Fibroblast of lung (primary cell): ENCODE data around the gene RHOT2. TPM values are rescaled to one million over a fixed set of nuclear protein-coding genes. Genes with fewer than 3 reads are reported as not detected.
A peak's percentile ranks its signal among the peaks of the same experiment; 100 is the strongest.

ENCODE experiments used
- DNase-seq, 2 donors: peaks; one replicate each; pipeline versions ENCODE4 v3.0.0 to v3.0.0-alpha.2; 2010; ENCODE audit warnings: low read depth in 2 of 2
- H2AFZ ChIP-seq: 2 replicates; pipeline ENCODE4 v1.5.1; 2012; ENCODE audit warnings: low read length, control low read depth, inconsistent platforms
- H3K27ac ChIP-seq: 2 replicates; pipeline ENCODE4 v1.5.1; 2011; ENCODE audit warnings: low read length, control low read depth; ENCODE audit not compliant: insufficient read depth
- H3K27me3 ChIP-seq: 2 replicates; pipeline ENCODE4 v1.5.1; 2011; ENCODE audit warnings: mild to moderate bottlenecking, low read length; ENCODE audit not compliant: control insufficient read depth, insufficient read depth
- H3K36me3 ChIP-seq: 2 replicates; pipeline ENCODE4 v1.5.1; 2011; ENCODE audit warnings: low read length; ENCODE audit not compliant: control insufficient read depth, insufficient read depth
- H3K4me1 ChIP-seq: 2 replicates; pipeline ENCODE4 v1.5.1; 2011; ENCODE audit warnings: low read length; ENCODE audit not compliant: control insufficient read depth, insufficient read depth; ENCODE audit errors: extremely low read depth
- H3K4me2 ChIP-seq: 2 replicates; pipeline ENCODE4 v1.5.1; 2011; ENCODE audit warnings: low read length, control low read depth; ENCODE audit not compliant: insufficient read depth; ENCODE audit errors: extremely low read depth
- H3K4me3 ChIP-seq, 4 experiments: fragments of 200-600 bp in 1 of 4; sonication (generic) in 1 of 4; replicated peaks in 1 of 4; 2 replicates each; pipeline ENCODE4 v1.5.1; 2011 to 2016; ENCODE audit warnings: low read length in 4 of 4, low read depth in 3 of 4, mild to moderate bottlenecking in 3 of 4, control low read depth in 2 of 4, inconsistent platforms in 1 of 4, mixed read lengths in 1 of 4; ENCODE audit not compliant: insufficient read depth in 1 of 4; ENCODE audit errors: control extremely low read depth in 1 of 4
- H3K79me2 ChIP-seq: 2 replicates; pipeline ENCODE4 v1.5.1; 2012; ENCODE audit warnings: mild to moderate bottlenecking, low read length, inconsistent platforms; ENCODE audit not compliant: control insufficient read depth, insufficient read depth
- H3K9ac ChIP-seq: 2 replicates; pipeline ENCODE4 v1.5.1; 2011; ENCODE audit warnings: mild to moderate bottlenecking, low read length, control low read depth; ENCODE audit not compliant: insufficient read depth
- H3K9me3 ChIP-seq: 2 replicates; pipeline ENCODE4 v1.5.1; 2012; ENCODE audit warnings: low read depth, low read length; ENCODE audit not compliant: control insufficient read depth, insufficient read depth
- H4K20me1 ChIP-seq: 2 replicates; pipeline ENCODE4 v1.5.1; 2011; ENCODE audit warnings: low read length; ENCODE audit not compliant: control insufficient read depth, insufficient read depth; ENCODE audit errors: extremely low read depth
- EZH2 ChIP-seq: IDR thresholded peaks from 2 replicates; pipeline ENCODE4 v1.5.1; 2012; ENCODE audit warnings: low read length, control low read depth, mild to moderate bottlenecking; ENCODE audit errors: missing control alignments
- polyA plus RNA-seq, 2 donors: library from polyadenylated mRNA; depleted of rRNA in 1 of 2; stranded (reverse) in 1 of 2; unstranded in 1 of 2; fragments of >200 nt; gene quantifications; 2 replicates each; pipeline ENCODE4 v1.2.1, GENCODE V29; 2011 to 2012; ENCODE audit warnings: missing spikeins in 1 of 2
- total RNA-seq: library from RNA; depleted of rRNA; stranded (reverse); fragments of >200 nt; gene quantifications from 2 replicates; pipeline ENCODE4 v1.2.1, GENCODE V29; 2014
- TF ChIP-seq, protein P1 (sequence below), 2 donors: IDR thresholded peaks in 1 of 2; conservative IDR thresholded peaks in 1 of 2; 1 replicate in 1 of 2; 2 replicates in 1 of 2; pipeline ENCODE4 v1.5.1; 2011 to 2012; ENCODE audit warnings: low read length in 2 of 2, control low read depth in 1 of 2, inconsistent platforms in 1 of 2, low read depth in 1 of 2, mild to moderate bottlenecking in 1 of 2

The RHOT2 gene
- total and polyA plus RNA-seq, 2 donors (not counting 1 experiment from before 2014, with no cell fraction given) = 29.6 to 35.4 TPM

DNA sequence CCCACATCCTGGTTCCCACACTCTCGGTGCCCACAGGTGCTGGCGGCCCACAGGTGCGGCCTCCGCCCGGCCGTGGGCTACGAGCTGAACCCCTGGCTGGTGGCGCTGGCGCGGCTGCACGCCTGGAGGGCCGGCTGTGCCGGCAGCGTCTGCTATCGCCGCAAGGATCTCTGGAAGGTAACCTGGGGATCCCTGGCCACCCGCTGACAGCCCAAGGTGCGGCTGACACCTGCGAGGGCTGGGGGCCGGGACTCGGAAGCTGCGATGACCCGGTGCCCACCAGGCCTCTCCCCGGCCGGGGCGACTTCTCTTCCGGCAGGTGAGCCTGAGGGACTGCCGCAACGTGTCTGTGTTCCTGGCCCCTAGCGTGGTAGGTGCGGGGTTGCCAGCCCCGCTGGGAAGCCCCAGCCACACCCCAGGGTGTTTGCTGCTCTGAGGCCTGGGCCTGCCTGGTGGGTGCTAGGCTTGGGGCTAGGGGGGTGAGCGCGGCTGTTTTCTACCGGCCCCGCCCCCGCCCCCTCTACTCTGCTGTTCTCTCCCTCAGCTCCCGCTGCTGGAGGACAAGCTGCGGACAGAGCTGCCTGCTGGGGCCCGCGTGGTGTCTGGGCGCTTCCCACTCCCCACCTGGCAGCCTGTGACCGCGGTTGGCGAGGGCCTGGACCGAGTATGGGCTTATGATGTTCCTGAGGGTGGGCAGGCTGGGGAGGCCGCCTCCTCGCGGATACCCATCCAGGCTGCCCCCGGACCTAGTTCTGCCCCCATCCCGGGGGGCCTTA is 54.0 kb downstream of the RHOT2 start:
- Histone ChIP-seq H3K27me3 (no peaks in the 10 kb centered on the region), H3K4me3 (peak overlapping the region in 3 of 4 experiments; percentile 71 to 88 (median 80)), H2AFZ (no peak overlapping the region), H3K36me3 (peaks cover 2% of the 10 kb centered on the region), H3K9me3 (no peaks in the 10 kb centered on the region), H4K20me1 (no peaks in the 10 kb centered on the region), H3K9ac (no peak overlapping the region), H3K4me2 (peak overlapping the region; percentile 75), H3K4me1 (peaks cover 9% of the 10 kb centered on the region), H3K79me2 (no peaks in the 10 kb centered on the region), H3K27ac (no peak overlapping the region)
- TF ChIP-seq EZH2 = no peak
- DNase-seq = no peak

DNA sequence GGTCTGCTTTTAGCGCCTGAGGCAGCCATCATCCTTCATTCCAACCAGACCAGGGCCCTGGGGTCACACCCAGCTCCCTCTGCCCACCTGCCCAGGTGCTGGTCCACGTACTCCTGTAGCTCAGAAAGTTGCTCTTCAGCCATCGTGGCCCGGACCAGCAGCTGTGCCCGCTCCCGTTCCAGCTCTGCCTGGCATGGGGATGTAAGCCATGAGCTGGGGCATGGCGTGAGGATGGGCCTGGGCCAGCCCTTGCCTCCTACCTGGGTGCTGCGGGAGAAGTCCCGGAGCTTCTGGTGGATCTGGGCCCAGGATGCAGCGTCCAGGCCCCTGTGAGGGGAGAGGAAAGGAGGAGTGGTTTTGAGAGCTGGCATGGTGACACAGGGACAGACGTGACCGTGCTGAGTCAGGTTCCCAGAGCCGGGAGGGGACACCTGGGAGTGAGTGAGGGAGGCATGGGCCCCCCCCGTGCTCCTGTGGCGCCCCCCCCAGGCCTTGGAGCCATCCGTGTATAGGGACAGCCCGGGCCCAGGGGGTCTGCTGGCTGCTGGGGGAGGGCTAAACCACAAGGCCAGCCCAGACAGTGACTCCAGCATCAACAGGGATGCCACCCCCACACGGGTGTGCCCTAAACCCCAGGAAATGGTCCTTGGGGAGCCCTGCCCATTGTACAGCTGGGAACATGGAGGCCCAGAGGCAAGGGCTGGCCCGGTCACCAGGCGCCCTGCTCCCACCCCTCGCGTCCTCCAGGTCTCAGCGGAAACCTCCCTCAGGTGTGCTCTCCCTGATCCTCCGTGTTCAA is 55.1 kb downstream of the RHOT2 start:
- no peak overlapping the region for H3K4me2 ChIP-seq
- no peak for DNase-seq
- no peaks in the 10 kb centered on the region for H3K27me3 ChIP-seq
- no peaks in the 10 kb centered on the region for H3K9me3 ChIP-seq
- no peaks in the 10 kb centered on the region for H3K79me2 ChIP-seq
- H4K20me1 ChIP-seq = no peaks in the 10 kb centered on the region
- peaks cover 9% of the 10 kb centered on the region for H3K4me1 ChIP-seq
- peaks cover 2% of the 10 kb centered on the region for H3K36me3 ChIP-seq
- H3K9ac ChIP-seq = no peak overlapping the region
- no peak overlapping the region for H2AFZ ChIP-seq
- no peak overlapping the region for H3K27ac ChIP-seq
- H3K4me3 ChIP-seq = no peak overlapping the region
- TF ChIP-seq EZH2 = no peak
- TF ChIP-seq, protein P1, sequence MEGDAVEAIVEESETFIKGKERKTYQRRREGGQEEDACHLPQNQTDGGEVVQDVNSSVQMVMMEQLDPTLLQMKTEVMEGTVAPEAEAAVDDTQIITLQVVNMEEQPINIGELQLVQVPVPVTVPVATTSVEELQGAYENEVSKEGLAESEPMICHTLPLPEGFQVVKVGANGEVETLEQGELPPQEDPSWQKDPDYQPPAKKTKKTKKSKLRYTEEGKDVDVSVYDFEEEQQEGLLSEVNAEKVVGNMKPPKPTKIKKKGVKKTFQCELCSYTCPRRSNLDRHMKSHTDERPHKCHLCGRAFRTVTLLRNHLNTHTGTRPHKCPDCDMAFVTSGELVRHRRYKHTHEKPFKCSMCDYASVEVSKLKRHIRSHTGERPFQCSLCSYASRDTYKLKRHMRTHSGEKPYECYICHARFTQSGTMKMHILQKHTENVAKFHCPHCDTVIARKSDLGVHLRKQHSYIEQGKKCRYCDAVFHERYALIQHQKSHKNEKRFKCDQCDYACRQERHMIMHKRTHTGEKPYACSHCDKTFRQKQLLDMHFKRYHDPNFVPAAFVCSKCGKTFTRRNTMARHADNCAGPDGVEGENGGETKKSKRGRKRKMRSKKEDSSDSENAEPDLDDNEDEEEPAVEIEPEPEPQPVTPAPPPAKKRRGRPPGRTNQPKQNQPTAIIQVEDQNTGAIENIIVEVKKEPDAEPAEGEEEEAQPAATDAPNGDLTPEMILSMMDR (conservative IDR thresholded peaks at IDR 0.05 in 1 of 2, IDR thresholded peaks at IDR 0.05 in 1 of 2; ENCODE audit: low read depth in 1 of 2, low read length in 2 of 2) = no peak

DNA sequence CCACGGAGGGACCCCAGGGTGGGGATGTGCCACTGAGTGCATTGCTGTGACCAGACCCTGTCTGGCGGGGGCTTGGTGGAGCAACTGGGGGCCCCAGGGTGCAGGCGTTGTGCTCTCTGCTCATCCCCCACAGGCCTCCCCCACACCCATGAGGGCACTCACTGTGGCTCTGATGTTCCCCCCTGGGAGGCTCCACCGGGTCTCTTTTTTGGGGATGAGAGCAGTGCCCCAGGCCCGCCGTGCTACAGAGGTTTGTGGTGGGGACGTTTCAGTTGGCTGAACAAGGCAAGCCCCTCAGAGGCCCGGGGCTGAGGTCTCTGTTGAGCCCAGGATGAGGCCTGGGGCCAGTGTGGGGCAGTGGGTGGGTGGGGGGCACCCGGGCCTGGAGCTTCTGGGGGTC is 55.8 kb downstream of the RHOT2 start:
- DNase-seq = no peak
- Histone ChIP-seq H3K27ac (no peak overlapping the region), H3K4me1 (peaks cover 9% of the 10 kb centered on the region), H3K4me2 (no peak overlapping the region), H3K79me2 (no peaks in the 10 kb centered on the region), H3K4me3 (no peak overlapping the region), H3K27me3 (no peaks in the 10 kb centered on the region), H2AFZ (no peak overlapping the region), H3K9ac (no peak overlapping the region), H4K20me1 (no peaks in the 10 kb centered on the region), H3K36me3 (peaks cover 2% of the 10 kb centered on the region), H3K9me3 (no peaks in the 10 kb centered on the region)
- no peak for TF ChIP-seq EZH2
- TF ChIP-seq, protein P1 (conservative IDR thresholded peaks at IDR 0.05 in 1 of 2, IDR thresholded peaks at IDR 0.05 in 1 of 2; ENCODE audit: low read depth in 1 of 2, low read length in 2 of 2) = no peak

Other genes starting within 250 kb of the RHOT2 start
- gene RAB11FIP3, start 242.5 kb upstream of the RHOT2 start, total RNA-seq = 17.5 and 22.1 TPM in 2 replicates
- gene RAB11FIP3, start 242.5 kb upstream of the RHOT2 start, polyA plus RNA-seq = 7.3 and 11.9 TPM in 2 replicates
- 16.4 and 21.3 TPM in 2 replicates for gene CAPN15, start 140.4 kb upstream of the RHOT2 start, total RNA-seq
- 4.1 and 7.8 TPM in 2 replicates for gene CAPN15, start 140.4 kb upstream of the RHOT2 start, polyA plus RNA-seq
- not detected in 2 replicates for gene PRR35, start 107.7 kb upstream of the RHOT2 start, total RNA-seq
- not detected in 2 replicates for gene PRR35, start 107.7 kb upstream of the RHOT2 start, polyA plus RNA-seq
- 2.1 and 3.3 TPM in 2 replicates for gene NHLRC4, start 101.1 kb upstream of the RHOT2 start, total RNA-seq
- gene NHLRC4, start 101.1 kb upstream of the RHOT2 start, polyA plus RNA-seq = 0.34 and 0.66 TPM in 2 replicates
- gene PIGQ, start 98.2 kb upstream of the RHOT2 start, total RNA-seq = 20.5 and 22.3 TPM in 2 replicates
- gene PIGQ, start 98.2 kb upstream of the RHOT2 start, polyA plus RNA-seq = 11.2 and 13.0 TPM in 2 replicates
- 9.8 and 11.6 TPM in 2 replicates for gene RAB40C, start 78.1 kb upstream of the RHOT2 start, total RNA-seq
- gene RAB40C, start 78.1 kb upstream of the RHOT2 start, polyA plus RNA-seq = 3.2 and 3.7 TPM in 2 replicates
- gene WFIKKN1, start 37.1 kb upstream of the RHOT2 start, total RNA-seq = under 0.01 and 0.17 TPM in 2 replicates
- gene WFIKKN1, start 37.1 kb upstream of the RHOT2 start, polyA plus RNA-seq = not detected in 2 replicates
- 71.7 and 75.2 TPM in 2 replicates for gene METTL26, start 31.8 kb upstream of the RHOT2 start, total RNA-seq
- 39.2 and 49.7 TPM in 2 replicates for gene METTL26, start 31.8 kb upstream of the RHOT2 start, polyA plus RNA-seq
- 18.0 and 21.8 TPM in 2 replicates for gene MCRIP2, start 26.3 kb upstream of the RHOT2 start, total RNA-seq
- 2.8 and 3.4 TPM in 2 replicates for gene MCRIP2, start 26.3 kb upstream of the RHOT2 start, polyA plus RNA-seq
- gene WDR90, start 18.8 kb upstream of the RHOT2 start, total RNA-seq = 4.6 and 4.8 TPM in 2 replicates
- 2.9 and 4.4 TPM in 2 replicates for gene WDR90, start 18.8 kb upstream of the RHOT2 start, polyA plus RNA-seq
- 2.6 and 7.1 TPM in 2 replicates for gene RHBDL1, start 7.5 kb downstream of the RHOT2 start, total RNA-seq
- 0.76 and 1.4 TPM in 2 replicates for gene RHBDL1, start 7.5 kb downstream of the RHOT2 start, polyA plus RNA-seq
- 114 and 133 TPM in 2 replicates for gene STUB1, start 12.3 kb downstream of the RHOT2 start, total RNA-seq
- gene STUB1, start 12.3 kb downstream of the RHOT2 start, polyA plus RNA-seq = 94.6 and 146 TPM in 2 replicates
- 19.8 and 23.8 TPM in 2 replicates for gene JMJD8, start 16.2 kb downstream of the RHOT2 start, total RNA-seq
- gene JMJD8, start 16.2 kb downstream of the RHOT2 start, polyA plus RNA-seq = 31.5 and 37.8 TPM in 2 replicates
- 5.6 and 6.1 TPM in 2 replicates for gene WDR24, start 22.3 kb downstream of the RHOT2 start, total RNA-seq
- 2.1 and 3.5 TPM in 2 replicates for gene WDR24, start 22.3 kb downstream of the RHOT2 start, polyA plus RNA-seq
- not detected in 2 replicates for gene FBXL16, start 37.7 kb downstream of the RHOT2 start, total RNA-seq
- gene FBXL16, start 37.7 kb downstream of the RHOT2 start, polyA plus RNA-seq = 0.07 and 0.14 TPM in 2 replicates
- 35.3 and 37.5 TPM in 2 replicates for gene METRN, start 47.0 kb downstream of the RHOT2 start, total RNA-seq
- 5.3 and 6.1 TPM in 2 replicates for gene METRN, start 47.0 kb downstream of the RHOT2 start, polyA plus RNA-seq
- gene ANTKMT, start 53.0 kb downstream of the RHOT2 start, total RNA-seq = 24.9 and 31.5 TPM in 2 replicates
- 4.5 and 6.1 TPM in 2 replicates for gene ANTKMT, start 53.0 kb downstream of the RHOT2 start, polyA plus RNA-seq
- gene CCDC78, start 58.3 kb downstream of the RHOT2 start, total RNA-seq = 1.0 and 1.8 TPM in 2 replicates
- gene CCDC78, start 58.3 kb downstream of the RHOT2 start, polyA plus RNA-seq = 0.50 and 0.64 TPM in 2 replicates
- 14.1 and 16.3 TPM in 2 replicates for gene HAGHL, start 59.0 kb downstream of the RHOT2 start, total RNA-seq
- 3.1 and 3.7 TPM in 2 replicates for gene HAGHL, start 59.0 kb downstream of the RHOT2 start, polyA plus RNA-seq
- 31.0 and 38.0 TPM in 2 replicates for gene CIAO3, start 72.9 kb downstream of the RHOT2 start, total RNA-seq
- gene CIAO3, start 72.9 kb downstream of the RHOT2 start, polyA plus RNA-seq = 9.3 and 14.2 TPM in 2 replicates
- gene MSLN, start 92.6 kb downstream of the RHOT2 start, total RNA-seq = not detected in 2 replicates
- not detected in 2 replicates for gene MSLN, start 92.6 kb downstream of the RHOT2 start, polyA plus RNA-seq
- 15.9 and 16.2 TPM in 2 replicates for gene RPUSD1, start 120.2 kb downstream of the RHOT2 start, total RNA-seq
- gene RPUSD1, start 120.2 kb downstream of the RHOT2 start, polyA plus RNA-seq = 8.2 and 10.3 TPM in 2 replicates
- gene CHTF18, start 120.5 kb downstream of the RHOT2 start, total RNA-seq = 1.3 and 4.3 TPM in 2 replicates
- 1.1 and 5.7 TPM in 2 replicates for gene CHTF18, start 120.5 kb downstream of the RHOT2 start, polyA plus RNA-seq
- gene GNG13, start 132.6 kb downstream of the RHOT2 start, total RNA-seq = not detected in 2 replicates
- gene GNG13, start 132.6 kb downstream of the RHOT2 start, polyA plus RNA-seq = not detected in 2 replicates